Measurements from ENCODE around the gene ARAP2.
A peak's percentile ranks its signal among the peaks of the same experiment; 100 is the strongest.

The ARAP2 gene

DNA sequence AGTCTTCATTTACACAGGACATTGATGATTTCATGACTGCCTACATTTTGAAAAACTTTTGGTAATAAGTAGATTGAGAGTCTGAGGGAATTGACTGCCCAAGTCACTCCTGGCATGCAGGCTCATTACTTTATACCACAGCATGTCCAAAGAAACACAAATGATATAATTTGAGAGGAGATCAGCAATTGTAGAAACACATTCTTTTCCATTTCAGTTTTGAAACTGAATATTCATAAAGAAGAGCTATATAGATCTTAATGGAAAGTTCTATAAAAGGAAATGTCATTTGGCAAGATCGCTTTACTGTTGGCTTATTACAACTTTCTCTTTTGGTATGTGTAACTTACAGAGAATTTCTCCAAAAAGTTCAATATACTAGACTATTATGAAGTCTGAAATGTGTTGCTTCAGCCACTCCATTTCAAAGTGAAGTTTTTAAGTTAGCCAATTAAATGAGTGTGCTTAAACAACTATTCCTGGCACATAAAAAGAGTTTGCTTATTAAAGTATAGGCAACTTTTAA, 158.0 kb downstream of the ARAP2 start:
- Histone ChIP-seq H3K4me1 (peaks cover 0 to 6% (median 0%) of the 10 kb centered on the region in 10 experiments; a peak in 2 of 20 replicates), H4K20me1 (peaks cover 0 to 96% (median 8%) of the 10 kb centered on the region in 11 experiments; a peak in 11 of 22 replicates), H3K9ac (no peak overlapping the region), H3K27ac (no peak overlapping the region), H3K27me3 (no peaks in the 10 kb centered on the region), H3K4me3 (no peak overlapping the region), H3K9me3 (replicated peaks in 1 of 11) (no peaks in the 10 kb centered on the region), H3K36me3 (peaks cover 62 to 100% (median 94%) of the 10 kb centered on the region in 11 experiments), H3K4me2 (no peak overlapping the region)
- no peak for TF ChIP-seq Cebpa-rat (IDR thresholded peaks at IDR 0.05)

DNA sequence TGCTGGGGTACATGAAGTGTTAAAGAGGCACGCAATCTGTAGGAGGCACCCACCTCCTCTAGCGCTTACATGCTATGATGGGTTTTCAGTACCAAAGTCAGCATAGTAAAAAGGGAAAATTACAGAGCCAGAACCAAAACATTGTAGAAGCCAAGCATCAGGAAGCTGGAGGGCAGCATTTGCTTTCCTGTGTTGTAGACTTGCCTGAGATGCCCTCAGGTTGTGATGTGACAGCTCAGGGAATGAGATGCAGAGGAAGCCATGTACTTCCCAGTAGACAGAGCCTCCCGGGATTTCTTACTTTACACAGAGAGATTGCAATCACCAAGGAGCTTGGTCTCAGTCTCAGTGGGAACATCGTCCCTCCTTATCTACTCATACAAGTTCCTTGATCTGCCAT, 161.5 kb downstream of the ARAP2 start:
- Histone ChIP-seq H3K27ac (no peak overlapping the region), H4K20me1 (peaks cover 0 to 98% (median 0%) of the 10 kb centered on the region in 11 experiments; a peak in 7 of 22 replicates), H3K4me2 (no peak overlapping the region), H3K27me3 (no peaks in the 10 kb centered on the region), H3K9ac (no peak overlapping the region), H3K9me3 (replicated peaks in 1 of 11) (no peaks in the 10 kb centered on the region), H3K4me3 (no peak overlapping the region), H3K4me1 (peaks cover 0 to 7% (median 0%) of the 10 kb centered on the region in 10 experiments; a peak in 2 of 20 replicates), H3K36me3 (peaks cover 68 to 100% (median 96%) of the 10 kb centered on the region in 11 experiments)
- no peak for TF ChIP-seq Cebpa-rat (IDR thresholded peaks at IDR 0.05)

DNA sequence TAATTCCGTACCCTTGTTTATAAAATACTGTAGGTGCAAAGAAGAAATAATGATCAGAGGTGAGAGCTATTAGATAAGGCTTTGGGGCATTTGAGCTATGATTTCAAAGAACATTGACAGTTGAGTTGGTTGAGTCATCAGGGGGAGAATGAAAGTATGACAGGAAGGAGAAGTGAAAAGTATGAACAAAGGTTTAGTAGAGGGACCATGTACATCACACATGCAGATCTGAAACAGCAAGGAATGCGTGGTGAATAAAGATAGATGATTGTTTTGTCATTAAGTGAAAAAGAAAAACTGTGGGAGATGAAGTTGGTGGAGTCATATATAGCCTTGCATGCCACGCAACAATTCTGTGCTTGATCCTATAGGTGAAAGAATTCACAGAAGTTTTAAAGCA, 163.1 kb downstream of the ARAP2 start:
- no peak overlapping the region for H3K4me3 ChIP-seq
- no peaks in the 10 kb centered on the region for H3K9me3 ChIP-seq (replicated peaks in 1 of 11)
- H3K27me3 ChIP-seq, result no peaks in the 10 kb centered on the region
- peaks cover 83 to 100% (median 96%) of the 10 kb centered on the region in 11 experiments for H3K36me3 ChIP-seq
- H4K20me1 ChIP-seq, result peaks cover 0 to 96% (median 0%) of the 10 kb centered on the region in 11 experiments; a peak in 6 of 22 replicates
- peak overlapping the region in 1 of 11 experiments; percentile 35; a peak in 1 of 22 replicates for H3K27ac ChIP-seq
- peak overlapping the region in 1 of 11 experiments; percentile 11; a peak in 1 of 22 replicates for H3K4me2 ChIP-seq
- H3K4me1 ChIP-seq, result peaks cover 0 to 7% (median 0%) of the 10 kb centered on the region in 10 experiments; a peak in 2 of 20 replicates
- no peak for TF ChIP-seq Cebpa-rat (IDR thresholded peaks at IDR 0.05)
- H3K9ac ChIP-seq, result no peak overlapping the region

DNA sequence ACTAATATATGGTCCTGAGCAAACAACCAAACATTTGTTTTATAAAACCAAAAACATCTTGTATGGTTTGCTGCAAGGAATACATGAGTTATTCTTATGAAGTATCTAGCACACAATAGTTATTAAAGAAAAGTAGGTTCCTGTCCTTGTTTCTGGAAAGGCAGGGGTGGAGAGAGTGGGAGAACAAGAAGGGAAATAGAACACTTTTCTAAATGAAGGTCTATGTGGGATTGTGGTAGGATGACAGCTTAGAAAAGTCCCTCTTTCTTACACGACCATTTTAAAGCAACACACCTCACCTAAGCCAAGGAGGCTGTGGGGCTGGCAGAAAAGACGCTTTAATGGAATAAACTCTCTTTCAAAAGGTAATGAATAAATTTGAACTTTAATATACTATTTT, 164.6 kb downstream of the ARAP2 start:
- no peak for TF ChIP-seq Cebpa-rat (IDR thresholded peaks at IDR 0.05)
- Histone ChIP-seq H4K20me1 (peaks cover 0 to 96% (median 0%) of the 10 kb centered on the region in 11 experiments; a peak in 6 of 22 replicates), H3K27me3 (no peaks in the 10 kb centered on the region), H3K27ac (no peak overlapping the region), H3K9ac (no peak overlapping the region), H3K4me2 (no peak overlapping the region), H3K4me3 (no peak overlapping the region), H3K4me1 (peaks cover 0 to 7% (median 0%) of the 10 kb centered on the region in 10 experiments; a peak in 2 of 20 replicates), H3K9me3 (replicated peaks in 1 of 11) (no peaks in the 10 kb centered on the region), H3K36me3 (peaks cover 88 to 100% (median 100%) of the 10 kb centered on the region in 11 experiments)

DNA sequence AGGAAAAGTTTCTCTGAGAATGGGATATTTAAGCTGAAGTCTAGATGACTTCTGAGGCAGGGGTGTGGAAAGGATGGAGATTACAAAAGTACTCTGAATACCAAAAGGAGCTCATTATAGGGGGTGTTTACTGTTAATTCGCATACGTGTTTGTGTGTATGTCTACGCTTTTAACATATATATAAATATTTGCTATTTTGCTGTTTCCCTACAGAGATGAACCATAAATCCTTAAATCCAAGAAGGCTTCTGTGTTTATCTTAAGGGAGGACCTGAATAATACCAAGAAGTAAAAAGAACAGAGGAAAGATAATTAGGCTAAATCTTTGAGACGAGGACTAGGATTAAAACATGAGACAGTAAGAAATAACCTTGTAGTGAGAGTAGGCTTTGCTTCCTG, 166.0 kb downstream of the ARAP2 start:
- H3K27me3 ChIP-seq, result no peaks in the 10 kb centered on the region
- no peak overlapping the region for H3K27ac ChIP-seq
- peaks cover 86 to 100% (median 99%) of the 10 kb centered on the region in 11 experiments for H3K36me3 ChIP-seq
- peaks cover 0 to 96% (median 0%) of the 10 kb centered on the region in 11 experiments; a peak in 6 of 22 replicates for H4K20me1 ChIP-seq
- no peak overlapping the region for H3K4me2 ChIP-seq
- H3K4me3 ChIP-seq, result no peak overlapping the region
- peaks cover 0 to 7% (median 0%) of the 10 kb centered on the region in 10 experiments; a peak in 2 of 20 replicates for H3K4me1 ChIP-seq
- H3K9ac ChIP-seq, result no peak overlapping the region
- no peaks in the 10 kb centered on the region for H3K9me3 ChIP-seq (replicated peaks in 1 of 11)
- no peak for TF ChIP-seq Cebpa-rat (IDR thresholded peaks at IDR 0.05)

DNA sequence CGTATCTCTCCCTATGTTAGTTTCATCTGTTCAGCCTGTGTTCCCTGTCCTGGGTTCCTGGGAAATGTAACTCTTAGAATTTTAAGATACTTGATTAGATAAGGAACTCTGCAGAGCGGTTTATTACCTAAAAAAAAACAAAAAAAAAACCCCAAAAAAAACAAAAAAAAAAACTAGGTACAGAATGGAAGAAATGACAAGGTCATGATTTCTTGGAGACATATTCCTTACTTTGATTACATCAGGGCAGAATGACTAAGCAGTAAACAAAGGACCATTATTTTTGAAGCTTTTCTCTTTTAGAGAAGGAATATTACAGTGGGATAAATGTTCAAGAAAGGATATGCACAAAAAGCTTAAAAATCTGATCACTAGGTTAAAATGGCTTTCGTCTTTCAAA, 171.8 kb downstream of the ARAP2 start:
- no peak overlapping the region for H3K4me2 ChIP-seq
- H3K27ac ChIP-seq, result no peak overlapping the region
- H3K27me3 ChIP-seq, result no peaks in the 10 kb centered on the region
- no peak overlapping the region for H3K9ac ChIP-seq
- H3K4me1 ChIP-seq, result peaks cover 0 to 10% (median 0%) of the 10 kb centered on the region in 10 experiments; a peak in 4 of 20 replicates
- no peaks in the 10 kb centered on the region for H3K9me3 ChIP-seq (replicated peaks in 1 of 11)
- H3K4me3 ChIP-seq, result no peak overlapping the region
- H3K36me3 ChIP-seq, result peaks cover 70 to 95% (median 89%) of the 10 kb centered on the region in 11 experiments
- H4K20me1 ChIP-seq, result peaks cover 0 to 88% (median 0%) of the 10 kb centered on the region in 11 experiments; a peak in 5 of 22 replicates
- no peak for TF ChIP-seq Cebpa-rat (IDR thresholded peaks at IDR 0.05)

DNA sequence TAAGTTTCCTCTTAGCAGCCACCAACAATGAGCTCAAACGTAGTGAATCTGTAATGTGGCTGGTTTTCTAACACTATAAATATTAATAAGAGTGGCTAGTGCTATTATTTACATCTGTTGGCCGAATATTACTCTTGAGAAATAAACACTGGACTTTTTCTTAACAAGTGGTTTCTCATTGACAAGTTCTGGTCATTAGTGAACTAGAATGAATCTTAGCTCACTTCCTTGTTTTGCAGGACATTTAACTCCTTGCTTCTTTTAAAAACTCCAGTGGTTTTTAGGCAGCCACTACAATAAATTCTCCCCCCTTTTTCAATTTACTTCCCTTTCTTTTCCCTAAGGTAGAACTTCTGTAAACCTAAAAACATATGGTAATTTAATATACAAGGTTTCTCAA, 177.2 kb downstream of the ARAP2 start:
- 0 out of 22 replicates have a peak overlapping the region, but pooled peaks of 1 of the 11 experiments have one; percentile 10 for H3K4me2 ChIP-seq
- peaks cover 47 to 81% (median 71%) of the 10 kb centered on the region in 11 experiments for H3K36me3 ChIP-seq
- H3K9me3 ChIP-seq (replicated peaks in 1 of 11), result no peaks in the 10 kb centered on the region
- peaks cover 0 to 55% (median 0%) of the 10 kb centered on the region in 11 experiments; a peak in 6 of 22 replicates for H4K20me1 ChIP-seq
- peaks cover 0 to 20% (median 0%) of the 10 kb centered on the region in 10 experiments; a peak in 4 of 20 replicates for H3K4me1 ChIP-seq
- no peak overlapping the region for H3K9ac ChIP-seq
- H3K27me3 ChIP-seq, result no peaks in the 10 kb centered on the region
- H3K27ac ChIP-seq, result no peak overlapping the region
- no peak overlapping the region for H3K4me3 ChIP-seq
- no peak for TF ChIP-seq Cebpa-rat (IDR thresholded peaks at IDR 0.05)

DNA sequence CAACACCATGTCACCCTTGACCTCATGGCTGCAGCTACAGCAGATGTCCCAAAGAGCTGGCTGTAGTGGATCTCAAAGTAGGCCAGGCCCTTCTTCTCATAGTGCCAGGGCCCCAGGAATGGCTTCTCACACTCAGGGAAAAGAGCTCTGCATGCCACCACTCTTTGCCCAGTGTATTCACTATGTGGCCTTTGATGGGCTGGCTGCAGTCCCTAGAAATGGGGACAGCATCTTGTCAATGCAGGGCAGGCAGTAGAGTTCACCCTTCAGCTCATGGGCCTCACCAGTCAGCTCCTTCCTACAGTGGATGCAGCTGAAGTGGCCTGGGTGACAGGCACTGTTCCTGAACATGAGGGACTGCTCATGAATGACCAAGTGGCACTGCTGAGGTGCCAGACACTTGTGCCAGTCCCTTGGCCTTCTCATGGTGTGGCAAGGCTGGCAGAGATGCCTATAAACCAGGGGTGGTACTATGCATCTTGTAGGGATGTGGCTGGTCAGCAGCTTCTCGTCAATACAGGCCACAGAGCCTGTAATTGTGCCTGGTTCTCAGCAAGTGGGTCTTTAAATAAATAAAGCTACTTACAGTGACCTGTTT, 178.9 kb downstream of the ARAP2 start:
- H3K9ac ChIP-seq, result no peak overlapping the region
- no peaks in the 10 kb centered on the region for H3K9me3 ChIP-seq (replicated peaks in 1 of 11)
- TF ChIP-seq Cebpa-rat (IDR thresholded peaks at IDR 0.05), result no peak
- peaks cover 0 to 24% (median 4%) of the 10 kb centered on the region in 10 experiments; a peak in 7 of 20 replicates for H3K4me1 ChIP-seq
- H3K36me3 ChIP-seq, result peaks cover 39 to 69% (median 60%) of the 10 kb centered on the region in 11 experiments
- no peaks in the 10 kb centered on the region for H3K27me3 ChIP-seq
- peaks cover 0 to 44% (median 0%) of the 10 kb centered on the region in 11 experiments; a peak in 6 of 22 replicates for H4K20me1 ChIP-seq
- no peak overlapping the region for H3K27ac ChIP-seq
- H3K4me3 ChIP-seq, result no peak overlapping the region
- H3K4me2 ChIP-seq, result no peak overlapping the region

DNA sequence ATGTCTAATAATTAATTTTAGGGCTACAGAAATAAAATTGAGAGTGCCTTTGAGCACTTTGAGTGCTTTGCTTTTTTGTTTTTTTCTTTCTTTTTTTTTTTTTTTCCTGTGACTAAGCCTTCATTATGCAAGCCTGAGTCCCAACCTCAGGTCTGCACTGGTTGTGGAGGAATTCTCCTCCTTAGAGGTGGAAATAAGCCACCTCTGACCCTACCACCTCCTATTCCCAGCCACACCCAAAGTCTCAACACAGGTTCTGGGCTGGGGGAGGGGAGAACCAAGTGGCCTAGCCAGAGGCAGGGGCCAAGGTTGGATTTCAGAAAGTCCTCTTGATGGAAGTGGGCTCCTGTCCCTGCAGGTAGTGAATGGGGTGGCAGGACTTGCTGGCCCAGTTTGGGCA, 180.2 kb downstream of the ARAP2 start:
- Histone ChIP-seq H4K20me1 (peaks cover 0 to 34% (median 0%) of the 10 kb centered on the region in 11 experiments; a peak in 6 of 22 replicates), H3K27me3 (no peaks in the 10 kb centered on the region), H3K9ac (no peak overlapping the region), H3K27ac (no peak overlapping the region), H3K4me2 (no peak overlapping the region), H3K4me1 (peaks cover 0 to 33% (median 13%) of the 10 kb centered on the region in 10 experiments; a peak in 16 of 20 replicates), H3K4me3 (no peak overlapping the region), H3K9me3 (replicated peaks in 1 of 11) (no peaks in the 10 kb centered on the region), H3K36me3 (peaks cover 29 to 56% (median 49%) of the 10 kb centered on the region in 11 experiments)
- no peak for TF ChIP-seq Cebpa-rat (IDR thresholded peaks at IDR 0.05)
